Ascending aorta (tissue), 2 donors: ENCODE measurements around the gene TRAF3IP3. TPM values are rescaled to one million over a fixed set of nuclear protein-coding genes. Genes with fewer than 3 reads are reported as not detected.
A peak's percentile ranks its signal among the peaks of the same experiment; 100 is the strongest.

Experiments used
- DNase-seq, 2 donors: peaks; one replicate each; pipeline ENCODE4 v3.0.0-alpha.2; 2019; ENCODE audit warnings: low spot score in 2 of 2
- H3K27ac ChIP-seq, 2 donors: fragments of 200-600 bp; sonication (generic); one replicate each; pipeline ENCODE4 v1.5.1; 2016 to 2017; ENCODE audit warnings: mild to moderate bottlenecking in 1 of 2
- H3K27me3 ChIP-seq: fragments of 200-600 bp; sonication (generic); one replicate; pipeline ENCODE4 v1.5.1; 2017
- H3K36me3 ChIP-seq, 2 donors: fragments of 200-600 bp; sonication (generic); one replicate each; pipeline ENCODE4 v1.5.1; 2016
- H3K4me1 ChIP-seq, 2 donors: fragments of 200-600 bp; sonication (generic); one replicate each; pipeline ENCODE4 v1.5.1; 2016 to 2017; ENCODE audit warnings: mild to moderate bottlenecking in 1 of 2
- H3K4me3 ChIP-seq, 2 donors: fragments of 200-600 bp; sonication (generic); one replicate each; pipeline ENCODE4 v1.5.1; 2016 to 2017; ENCODE audit warnings: mild to moderate bottlenecking in 1 of 2
- H3K9me3 ChIP-seq, 2 donors: fragments of 200-600 bp; sonication (generic); one replicate each; pipeline ENCODE4 v1.5.1; 2016
- CTCF ChIP-seq, 3 experiments: fragments of 200-600 bp in 2 of 3; fragments of 450-650 bp in 1 of 3; sonication (generic) in 2 of 3; IDR thresholded peaks; one replicate each; pipeline ENCODE4 v1.5.1; 2016 to 2019; ENCODE audit warnings: antibody characterized with exemption in 3 of 3, mild to moderate bottlenecking in 1 of 3, moderate library complexity in 1 of 3
- intact Hi-C: fragments of 100-400 bp; cut with DNase I; formaldehyde crosslinking; loops from one replicate; pipeline ENCODE4 v1.15.1; 2023
- total RNA-seq: library from RNA; depleted of rRNA; stranded (reverse); fragments of >200 nt; gene quantifications from one replicate; pipeline ENCODE4 v1.1.0, GENCODE V29; 2016

TRAF3IP3 gene
- total RNA-seq, 1 donor from 2014 or later, result not detected

DNA sequence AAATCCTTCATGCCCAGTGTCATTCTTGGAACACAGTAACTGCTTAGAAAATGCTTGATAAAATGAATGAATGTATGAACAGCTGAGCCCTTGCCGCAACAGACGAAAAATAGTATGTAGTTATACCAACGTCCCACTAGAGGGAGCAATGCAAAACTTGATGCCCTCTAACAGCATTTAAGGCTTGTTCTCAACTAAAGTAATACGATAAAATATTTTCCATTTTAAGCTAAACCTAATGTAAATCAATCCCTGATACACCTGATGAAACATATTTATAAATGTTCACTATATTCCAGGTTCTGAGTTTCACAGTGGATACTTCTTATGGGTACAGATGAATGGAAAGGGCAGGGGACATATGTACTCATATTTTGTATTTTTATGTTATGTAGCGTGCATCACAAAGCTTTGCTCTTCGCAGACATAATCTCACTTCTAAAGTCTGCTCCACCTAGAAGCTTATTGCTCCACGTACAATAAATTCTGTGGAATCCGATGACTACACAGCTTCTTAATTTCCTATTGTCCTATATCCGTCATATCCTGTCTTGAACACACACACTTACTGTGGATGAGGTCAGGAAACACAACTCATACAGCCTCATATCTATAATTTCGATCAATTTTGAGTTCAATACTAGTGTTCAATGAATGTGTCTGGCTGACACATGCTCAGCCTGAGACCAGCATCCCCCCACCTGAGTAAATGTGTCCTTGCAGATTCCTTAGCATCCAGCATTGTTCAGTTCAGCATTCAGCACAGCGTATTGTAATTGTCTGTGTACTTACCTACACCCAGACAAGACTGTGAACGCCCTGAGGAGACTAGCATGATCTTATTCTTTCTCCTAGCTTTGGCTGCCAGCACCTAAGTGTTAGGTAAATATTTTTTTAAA, 67.5 kb downstream of the TRAF3IP3 start:
- no peak for DNase-seq
- intact Hi-C loops, result no loop called here
- no peak overlapping the region for H3K27ac ChIP-seq
- H3K27me3 ChIP-seq, result no peaks in the 10 kb centered on the region
- no peak overlapping the region for H3K4me3 ChIP-seq
- H3K4me1 ChIP-seq, result no peaks in the 10 kb centered on the region
- no peaks in the 10 kb centered on the region for H3K36me3 ChIP-seq
- no peaks in the 10 kb centered on the region for H3K9me3 ChIP-seq
- peak in 2 of 3 experiments; percentile 61 to 66 for TF ChIP-seq CTCF (IDR thresholded peaks at IDR 0.05)

DNA sequence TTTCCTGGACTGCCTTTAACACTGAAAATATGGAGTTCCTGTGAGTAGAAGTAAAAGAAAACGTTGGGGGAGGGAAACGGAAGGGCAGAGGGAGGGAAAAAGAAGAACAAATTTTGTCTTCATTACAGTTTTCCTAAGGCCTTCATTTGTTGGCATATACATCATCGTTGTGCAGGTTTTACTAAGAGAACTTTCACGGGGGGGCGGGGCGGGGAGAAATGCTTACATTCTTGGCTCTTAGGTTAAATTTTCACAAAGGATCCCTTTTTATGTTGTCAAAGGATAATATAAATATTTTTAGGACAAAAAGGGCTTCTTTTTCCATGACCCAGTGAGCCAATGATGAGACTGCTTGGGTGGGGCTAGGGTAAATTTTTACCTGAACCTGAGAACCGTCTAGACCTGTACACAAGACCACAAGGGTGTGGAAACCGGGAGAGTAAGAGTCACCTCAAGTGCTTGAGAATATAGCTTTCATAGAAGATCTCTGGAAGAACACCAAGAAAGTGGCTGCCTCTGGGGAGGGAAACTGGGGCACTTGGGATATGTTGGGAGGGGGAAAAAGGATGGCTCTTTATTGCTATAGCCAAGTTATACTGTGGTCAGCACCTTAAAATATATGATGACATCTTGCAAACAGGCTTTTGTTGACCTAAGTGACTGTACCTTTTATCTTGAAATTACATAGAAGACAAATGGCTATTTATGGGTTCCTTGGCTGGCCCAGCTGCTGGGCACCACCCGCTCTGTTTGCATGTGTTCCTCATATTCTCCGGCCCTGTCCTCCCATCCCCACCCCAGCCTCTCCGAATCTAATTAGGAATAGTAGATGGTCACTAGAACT, 70.0 kb downstream of the TRAF3IP3 start:
- Histone ChIP-seq H3K4me3 (no peak overlapping the region), H3K4me1 (peaks cover 0 to 12% of the 10 kb centered on the region in 2 donors), H3K9me3 (no peaks in the 10 kb centered on the region), H3K27me3 (no peaks in the 10 kb centered on the region), H3K27ac (no peak overlapping the region), H3K36me3 (peaks cover 0 to 2% of the 10 kb centered on the region in 2 donors)
- intact Hi-C loops, result loop anchor here (2.0 kb wide), 1 partner anchor 41 kb away; the partner anchor contains the start of gene C1orf74
- no peak for DNase-seq
- no peak for TF ChIP-seq CTCF (IDR thresholded peaks at IDR 0.05)

DNA sequence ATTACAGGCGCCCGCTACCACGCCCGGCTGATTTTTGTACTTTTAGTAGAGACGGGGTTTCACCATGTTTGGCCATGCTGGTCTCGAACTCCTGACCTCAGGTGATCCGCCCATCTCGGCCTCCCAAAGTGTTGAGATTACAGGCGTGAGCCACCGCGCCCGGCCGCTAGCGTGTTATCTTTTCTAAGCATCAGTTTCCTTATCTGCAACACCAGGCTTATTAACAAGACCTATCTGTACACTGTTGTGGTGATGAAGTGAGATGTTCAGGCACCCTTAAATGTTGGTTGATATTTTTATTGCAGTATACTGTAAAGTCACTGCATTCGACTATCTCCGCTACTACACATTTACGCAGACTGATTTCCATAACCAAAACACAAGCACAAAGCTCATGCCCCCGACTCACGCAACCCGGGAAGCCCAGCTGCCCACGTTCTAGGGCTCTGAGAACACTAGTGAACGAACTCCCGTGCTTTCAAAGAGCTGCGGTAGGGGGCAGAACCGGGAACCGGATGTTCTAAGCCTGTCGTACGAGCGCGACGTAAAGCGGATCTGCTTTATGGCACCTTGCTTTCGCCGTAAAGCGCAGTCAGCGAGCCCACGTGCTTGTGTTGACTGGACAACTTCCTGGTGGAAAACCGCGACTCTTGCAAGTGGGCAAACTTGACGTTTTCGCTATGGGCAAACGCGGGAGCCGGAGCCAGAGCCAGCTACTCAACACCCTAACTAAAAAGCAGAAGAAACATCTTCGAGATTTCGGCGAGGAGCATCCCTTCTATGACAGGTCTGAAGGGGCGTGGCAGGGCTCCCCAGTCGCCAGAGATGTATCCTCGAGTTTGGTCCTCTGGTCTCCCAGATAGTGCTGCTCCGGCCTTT, 71.8 kb downstream of the TRAF3IP3 start, which contains the start of gene UTP25:
UTP25 (plus strand) TSS at position 589 of the 879 bp plus-strand sequence; CDS start at position 681, 92 bp downstream.
- H3K36me3 ChIP-seq, result peaks cover 18% of the 10 kb centered on the region in 2 donors
- H3K9me3 ChIP-seq, result no peaks in the 10 kb centered on the region
- H3K27me3 ChIP-seq, result no peaks in the 10 kb centered on the region
- peak within 1 kb of the TSS; percentile 44 to 92 for H3K4me3 ChIP-seq
- TF ChIP-seq CTCF (IDR thresholded peaks at IDR 0.05), result peak; percentile 60 to 78 (median 73)
- peaks cover 0 to 12% of the 10 kb centered on the region in 2 donors for H3K4me1 ChIP-seq
- peak within 1 kb of the TSS; percentile 68 to 72 for H3K27ac ChIP-seq
- peak; percentile 76 to 97 for DNase-seq
- intact Hi-C loops, result loop anchor here (2.0 kb wide), 1 partner anchor 43 kb away; the partner anchor contains the start of gene C1orf74

- no peaks in the 10 kb centered on the region for H3K9me3 ChIP-seq
- no peak overlapping the region for H3K27ac ChIP-seq
- no peak for TF ChIP-seq CTCF (IDR thresholded peaks at IDR 0.05)
- intact Hi-C loops, result no loop called here
- no peak for DNase-seq
- peaks cover 0 to 12% of the 10 kb centered on the region in 2 donors for H3K4me1 ChIP-seq
- H3K27me3 ChIP-seq, result no peaks in the 10 kb centered on the region
- H3K36me3 ChIP-seq, result peaks cover 37 to 38% of the 10 kb centered on the region in 2 donors
- no peak overlapping the region for H3K4me3 ChIP-seq
These were observed 73.9 kb downstream of the TRAF3IP3 start for GRCh38 chr1:209829716-209830115.

DNA sequence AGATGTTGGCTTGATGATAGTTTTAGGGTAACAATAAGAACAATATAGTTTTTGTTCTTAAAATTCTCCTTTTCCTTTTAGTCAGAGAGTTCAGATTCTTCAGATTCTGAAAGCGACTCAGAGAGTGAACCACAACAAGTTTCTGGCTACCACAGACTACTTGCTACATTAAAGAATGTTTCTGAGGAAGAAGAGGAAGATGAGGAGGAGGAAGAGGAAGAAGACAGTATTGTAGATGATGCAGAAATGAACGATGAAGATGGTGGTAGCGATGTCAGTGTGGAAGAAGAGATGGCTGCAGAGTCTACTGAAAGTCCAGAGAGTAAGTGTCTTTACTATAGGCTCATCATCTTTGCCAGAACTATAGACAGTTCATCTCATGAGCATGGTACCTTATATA, 74.9 kb downstream of the TRAF3IP3 start:
- H3K36me3 ChIP-seq, result peaks cover 43 to 44% of the 10 kb centered on the region in 2 donors
- intact Hi-C loops, result no loop called here
- no peak for DNase-seq
- no peaks in the 10 kb centered on the region for H3K9me3 ChIP-seq
- no peaks in the 10 kb centered on the region for H3K27me3 ChIP-seq
- H3K27ac ChIP-seq, result no peak overlapping the region
- peaks cover 0 to 12% of the 10 kb centered on the region in 2 donors for H3K4me1 ChIP-seq
- H3K4me3 ChIP-seq, result no peak overlapping the region
- TF ChIP-seq CTCF (IDR thresholded peaks at IDR 0.05), result no peak
